MM.1S (cell line): ENCODE data around the gene ADARB2.

Experiments
- DNase-seq: peaks from one replicate; pipeline ENCODE4 v3.0.0-alpha.2; 2015
- H2AFZ ChIP-seq: fragments of 300-600 bp; sonication (generic); 2 replicates; pipeline ENCODE4 v1.6.0; 2016; ENCODE audit warnings: antibody characterized with exemption, low read length
- H3F3A ChIP-seq: fragments of 300-600 bp; sonication (generic); 2 replicates; pipeline ENCODE4 v1.6.1; 2016; ENCODE audit warnings: mild to moderate bottlenecking, antibody characterized with exemption, low read length, moderate library complexity, mixed read lengths; ENCODE audit not compliant: insufficient read depth
- H3K27ac ChIP-seq: fragments of 300-600 bp; sonication (generic); 2 replicates; pipeline ENCODE4 v1.5.1; 2016; ENCODE audit warnings: mild to moderate bottlenecking, low read length
- H3K27me3 ChIP-seq: fragments of 300-600 bp; sonication (generic); replicated peaks from 2 replicates; pipeline ENCODE4 v1.6.0; 2016; ENCODE audit warnings: low read length; ENCODE audit not compliant: insufficient read depth
- H3K36me3 ChIP-seq: fragments of 300-600 bp; sonication (generic); replicated peaks from 2 replicates; pipeline ENCODE4 v1.6.1; 2016; ENCODE audit warnings: mild to moderate bottlenecking, low read length, mixed read lengths; ENCODE audit not compliant: insufficient read depth
- H3K4me1 ChIP-seq: fragments of 300-600 bp; sonication (generic); 2 replicates; pipeline ENCODE4 v1.6.1; 2016; ENCODE audit warnings: low read length, mixed read lengths
- H3K4me2 ChIP-seq: fragments of 300-600 bp; sonication (generic); 2 replicates; pipeline ENCODE4 v1.6.0; 2016; ENCODE audit warnings: low read depth, low read length
- H3K4me3 ChIP-seq: fragments of 300-600 bp; sonication (generic); 2 replicates; pipeline ENCODE4 v1.5.1; 2016; ENCODE audit warnings: low read length, mixed read lengths
- H3K79me2 ChIP-seq: fragments of 300-600 bp; sonication (generic); 2 replicates; pipeline ENCODE4 v1.6.1; 2016; ENCODE audit warnings: mixed run types, low read length, mixed read lengths
- H3K9ac ChIP-seq: fragments of 300-600 bp; sonication (generic); 2 replicates; pipeline ENCODE4 v1.6.1; 2016; ENCODE audit warnings: low read length, mixed read lengths
- H3K9me2 ChIP-seq: fragments of 300-600 bp; sonication (generic); replicated peaks from 2 replicates; pipeline ENCODE4 v1.6.1; 2016; ENCODE audit warnings: mild to moderate bottlenecking, low read length, mixed read lengths; ENCODE audit not compliant: insufficient read depth
- H3K9me3 ChIP-seq: fragments of 300-600 bp; sonication (generic); replicated peaks from 2 replicates; pipeline ENCODE4 v1.6.1; 2016; ENCODE audit warnings: mild to moderate bottlenecking, low read length, mixed read lengths; ENCODE audit not compliant: insufficient read depth
- H4K20me1 ChIP-seq: fragments of 300-600 bp; sonication (generic); 2 replicates; pipeline ENCODE4 v1.6.1; 2016; ENCODE audit warnings: mild to moderate bottlenecking, low read length, moderate library complexity, mixed read lengths; ENCODE audit not compliant: insufficient read depth
- EZH2 ChIP-seq: fragments of 300-600 bp; sonication (generic); optimal IDR thresholded peaks from 2 replicates; pipeline ENCODE3; 2017; ENCODE audit warnings: low read depth, mild to moderate bottlenecking, antibody characterized with exemption, low read length, mixed read lengths
- EZH2phosphoT487 ChIP-seq: fragments of 300-600 bp; sonication (generic); IDR thresholded peaks from 2 replicates; pipeline ENCODE4 v1.6.1; 2018; ENCODE audit warnings: antibody characterized with exemption, low read length
- TF ChIP-seq, protein P1 (sequence below): fragments of 300-600 bp; sonication (generic); IDR thresholded peaks from 2 replicates; pipeline ENCODE4 v1.5.1; 2016; ENCODE audit warnings: antibody characterized with exemption, low read length, mixed read lengths

Gene ADARB2

DNA sequence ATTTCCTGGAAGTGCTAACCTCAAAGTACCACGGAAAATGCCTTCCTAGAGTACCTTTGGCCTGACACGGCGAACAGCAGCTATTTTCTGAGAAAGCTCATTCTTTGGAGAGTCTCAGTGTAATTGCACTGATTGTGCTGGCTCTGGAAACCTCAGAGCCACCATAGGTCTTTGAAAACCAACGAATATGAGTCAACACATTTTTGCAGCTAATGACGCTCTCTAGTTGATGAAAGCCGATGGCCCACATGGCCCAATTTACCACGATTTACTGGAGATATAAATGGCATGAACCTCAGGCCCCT is 187.1 kb downstream of the ADARB2 start:
- no peaks in the 10 kb centered on the region for H3K4me1 ChIP-seq
- H3K27ac ChIP-seq = no peak overlapping the region
- no peaks in the 10 kb centered on the region for H4K20me1 ChIP-seq
- DNase-seq = no peak
- H2AFZ ChIP-seq = no peak overlapping the region
- TF ChIP-seq EZH2 (no peak), EZH2phosphoT487 (no peak)
- TF ChIP-seq, protein P1, sequence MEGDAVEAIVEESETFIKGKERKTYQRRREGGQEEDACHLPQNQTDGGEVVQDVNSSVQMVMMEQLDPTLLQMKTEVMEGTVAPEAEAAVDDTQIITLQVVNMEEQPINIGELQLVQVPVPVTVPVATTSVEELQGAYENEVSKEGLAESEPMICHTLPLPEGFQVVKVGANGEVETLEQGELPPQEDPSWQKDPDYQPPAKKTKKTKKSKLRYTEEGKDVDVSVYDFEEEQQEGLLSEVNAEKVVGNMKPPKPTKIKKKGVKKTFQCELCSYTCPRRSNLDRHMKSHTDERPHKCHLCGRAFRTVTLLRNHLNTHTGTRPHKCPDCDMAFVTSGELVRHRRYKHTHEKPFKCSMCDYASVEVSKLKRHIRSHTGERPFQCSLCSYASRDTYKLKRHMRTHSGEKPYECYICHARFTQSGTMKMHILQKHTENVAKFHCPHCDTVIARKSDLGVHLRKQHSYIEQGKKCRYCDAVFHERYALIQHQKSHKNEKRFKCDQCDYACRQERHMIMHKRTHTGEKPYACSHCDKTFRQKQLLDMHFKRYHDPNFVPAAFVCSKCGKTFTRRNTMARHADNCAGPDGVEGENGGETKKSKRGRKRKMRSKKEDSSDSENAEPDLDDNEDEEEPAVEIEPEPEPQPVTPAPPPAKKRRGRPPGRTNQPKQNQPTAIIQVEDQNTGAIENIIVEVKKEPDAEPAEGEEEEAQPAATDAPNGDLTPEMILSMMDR = no peak
- no peaks in the 10 kb centered on the region for H3F3A ChIP-seq
- H3K9ac ChIP-seq = no peak overlapping the region
- peaks cover 3% of the 10 kb centered on the region; the same call in 1 of the 2 replicates for H3K27me3 ChIP-seq
- H3K79me2 ChIP-seq = no peaks in the 10 kb centered on the region
- no peak overlapping the region for H3K4me2 ChIP-seq
- no peaks in the 10 kb centered on the region for H3K9me2 ChIP-seq
- H3K4me3 ChIP-seq = no peak overlapping the region
- no peaks in the 10 kb centered on the region for H3K9me3 ChIP-seq
- no peaks in the 10 kb centered on the region for H3K36me3 ChIP-seq

DNA sequence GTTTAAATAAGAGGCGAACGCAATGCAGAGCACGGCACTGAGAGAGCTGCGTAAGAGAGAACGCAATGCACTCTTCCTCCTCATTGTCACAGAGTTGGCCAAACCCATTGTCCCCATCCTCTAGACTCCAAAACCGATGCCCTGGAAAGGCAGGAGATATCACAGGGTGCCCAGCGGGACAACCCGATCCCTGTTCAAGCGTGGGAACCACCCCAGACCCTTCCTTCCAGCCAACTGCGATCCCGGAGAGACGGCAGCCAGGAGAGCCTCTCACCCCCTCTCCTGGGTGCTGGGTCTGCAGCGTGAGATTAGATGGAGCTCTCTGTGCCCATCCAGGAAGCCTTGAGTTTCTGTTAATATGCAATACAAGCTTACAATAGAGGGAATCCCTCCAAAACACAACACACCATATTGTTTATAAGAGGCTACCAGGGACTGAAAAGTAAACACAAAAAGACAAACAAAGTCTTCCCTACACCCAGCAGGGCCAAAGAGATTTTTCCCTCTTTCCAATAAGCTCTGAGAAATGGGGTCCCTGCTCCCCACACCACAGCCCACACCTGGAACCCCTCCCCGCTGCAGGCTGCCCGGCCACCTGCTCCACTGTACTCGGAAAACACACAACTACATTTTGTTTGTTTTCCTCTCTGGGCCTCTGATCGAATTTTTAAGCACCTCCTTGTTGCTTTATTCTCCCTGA is 187.6 kb downstream of the ADARB2 start:
- no peak for DNase-seq
- no peaks in the 10 kb centered on the region for H3K9me2 ChIP-seq
- no peak overlapping the region for H3K4me2 ChIP-seq
- peaks cover 3% of the 10 kb centered on the region; the same call in 1 of the 2 replicates for H3K27me3 ChIP-seq
- no peaks in the 10 kb centered on the region for H3K4me1 ChIP-seq
- H3K4me3 ChIP-seq = no peak overlapping the region
- H2AFZ ChIP-seq = no peak overlapping the region
- no peaks in the 10 kb centered on the region for H3F3A ChIP-seq
- H3K9me3 ChIP-seq = no peaks in the 10 kb centered on the region
- H3K79me2 ChIP-seq = no peaks in the 10 kb centered on the region
- H3K36me3 ChIP-seq = no peaks in the 10 kb centered on the region
- no peak overlapping the region for H3K27ac ChIP-seq
- H3K9ac ChIP-seq = no peak overlapping the region
- TF ChIP-seq, protein P1 = no peak
- no peak for TF ChIP-seq EZH2phosphoT487
- TF ChIP-seq EZH2 = no peak
- no peaks in the 10 kb centered on the region for H4K20me1 ChIP-seq

DNA sequence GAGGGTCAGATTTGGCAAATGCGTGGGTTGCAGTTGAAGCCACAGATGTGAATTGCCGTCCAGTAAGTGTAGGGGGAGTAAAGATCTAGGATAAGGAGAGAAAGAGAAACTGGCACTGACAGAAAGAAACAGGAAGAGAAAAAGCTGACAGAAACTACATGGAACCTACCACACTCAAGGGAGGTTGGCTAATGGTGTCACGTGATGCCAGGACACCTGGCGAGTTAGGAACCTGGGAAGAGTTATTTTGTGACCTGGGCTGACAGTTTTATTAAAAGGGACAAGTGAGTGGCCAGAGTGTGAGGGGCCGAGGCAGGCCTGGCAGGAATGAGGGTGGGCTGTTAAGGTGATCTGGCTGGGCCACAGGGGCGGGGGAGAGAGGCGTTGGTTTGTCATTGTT is 188.7 kb downstream of the ADARB2 start:
- no peak overlapping the region for H2AFZ ChIP-seq
- H3K79me2 ChIP-seq = no peaks in the 10 kb centered on the region
- no peaks in the 10 kb centered on the region for H3K27me3 ChIP-seq
- no peak overlapping the region for H3K27ac ChIP-seq
- H3K9me3 ChIP-seq = no peaks in the 10 kb centered on the region
- no peak overlapping the region for H3K4me2 ChIP-seq
- no peak for DNase-seq
- no peak overlapping the region for H3K9ac ChIP-seq
- no peaks in the 10 kb centered on the region for H3K4me1 ChIP-seq
- no peaks in the 10 kb centered on the region for H3F3A ChIP-seq
- H3K4me3 ChIP-seq = no peak overlapping the region
- no peaks in the 10 kb centered on the region for H3K9me2 ChIP-seq
- H4K20me1 ChIP-seq = no peaks in the 10 kb centered on the region
- TF ChIP-seq EZH2phosphoT487 (no peak), EZH2 (no peak)
- TF ChIP-seq, protein P1 = no peak
- H3K36me3 ChIP-seq = no peaks in the 10 kb centered on the region
